Nephron progenitor cell (in vitro differentiated cells): ENCODE data around the gene MCM9.
A peak's percentile ranks its signal among the peaks of the same experiment; 100 is the strongest.

ENCODE experiments used
- DNase-seq: peaks from one replicate; pipeline ENCODE4 v3.0.0; 2021
- H3K27ac Mint-ChIP-seq: 2 replicates; pipeline ENCODE4 v1.8.0; 2021; ENCODE audit warnings: mild to moderate bottlenecking, moderate library complexity, mixed read lengths
- H3K27me3 Mint-ChIP-seq: 2 replicates; pipeline ENCODE4 v1.8.0; 2021; ENCODE audit warnings: mild to moderate bottlenecking, low read depth, mixed read lengths; ENCODE audit not compliant: poor library complexity
- H3K36me3 Mint-ChIP-seq: 2 replicates; pipeline ENCODE4 v1.8.0; 2021; ENCODE audit warnings: low read depth, mixed read lengths
- H3K4me1 Mint-ChIP-seq: 2 replicates; pipeline ENCODE4 v1.8.0; 2021; ENCODE audit warnings: mixed read lengths
- H3K4me3 Mint-ChIP-seq: 2 replicates; pipeline ENCODE4 v1.8.0; 2021; ENCODE audit warnings: mild to moderate bottlenecking, moderate library complexity, mixed read lengths
- H3K9me3 Mint-ChIP-seq: 2 replicates; pipeline ENCODE4 v1.8.0; 2021; ENCODE audit warnings: mild to moderate bottlenecking, moderate library complexity, mixed read lengths
- CTCF ChIP-seq: fragments of 200-600 bp; sonication (generic); IDR thresholded peaks from 2 replicates; pipeline ENCODE4 v1.5.0; 2021; ENCODE audit warnings: antibody characterized with exemption

Gene MCM9

GRCh38 chr6:118895859-118896258 lies 39.1 kb downstream of the MCM9 start:
- Mint-ChIP-seq H3K27ac (no peak overlapping the region), H3K36me3 (peaks cover 28% of the 10 kb centered on the region), H3K27me3 (peaks cover 10% of the 10 kb centered on the region), H3K4me3 (peak overlapping the region; percentile 90), H3K4me1 (peaks cover 55% of the 10 kb centered on the region), H3K9me3 (no peaks in the 10 kb centered on the region)
- TF ChIP-seq CTCF = no peak
- DNase-seq = no peak

GRCh38 chr6:118895261-118895560 lies 39.7 kb downstream of the MCM9 start:
- peak overlapping the region; percentile 85 for H3K27ac Mint-ChIP-seq
- peaks cover 54% of the 10 kb centered on the region for H3K4me1 Mint-ChIP-seq
- H3K36me3 Mint-ChIP-seq = peaks cover 21% of the 10 kb centered on the region
- no peak for TF ChIP-seq CTCF
- DNase-seq = no peak
- no peaks in the 10 kb centered on the region for H3K9me3 Mint-ChIP-seq
- peaks cover 10% of the 10 kb centered on the region for H3K27me3 Mint-ChIP-seq
- H3K4me3 Mint-ChIP-seq = peak overlapping the region; percentile 90

- H3K27ac Mint-ChIP-seq = peak overlapping the region; percentile 100
- peaks cover 17% of the 10 kb centered on the region for H3K36me3 Mint-ChIP-seq
- peaks cover 10% of the 10 kb centered on the region for H3K27me3 Mint-ChIP-seq
- peak overlapping the region; percentile 94 for H3K4me3 Mint-ChIP-seq
- no peaks in the 10 kb centered on the region for H3K9me3 Mint-ChIP-seq
- peak; percentile 77 for DNase-seq
- peaks cover 49% of the 10 kb centered on the region for H3K4me1 Mint-ChIP-seq
- no peak for TF ChIP-seq CTCF
Measured at GRCh38 chr6:118894425-118895260, 40.3 kb downstream of the MCM9 start.

- DNase-seq = peak; percentile 95
- peak; percentile 7 for TF ChIP-seq CTCF
- peaks cover 10% of the 10 kb centered on the region for H3K27me3 Mint-ChIP-seq
- peak within 1 kb of the TSS; percentile 100 for H3K27ac Mint-ChIP-seq
- no peaks in the 10 kb centered on the region for H3K9me3 Mint-ChIP-seq
- peaks cover 16% of the 10 kb centered on the region for H3K36me3 Mint-ChIP-seq
- H3K4me3 Mint-ChIP-seq = peak within 1 kb of the TSS; percentile 94
- peaks cover 43% of the 10 kb centered on the region for H3K4me1 Mint-ChIP-seq
Measured at GRCh38 chr6:118893807-118894424, 41.0 kb downstream of the MCM9 start, which contains the start of gene ASF1A. Gene ASF1A, plus strand, starts transcription at chr6:118894152. Its CDS starts 262 bp downstream, at chr6:118894414.

GRCh38 chr6:118893064-118893806 lies 41.7 kb downstream of the MCM9 start:
- Mint-ChIP-seq H3K4me1 (peaks cover 38% of the 10 kb centered on the region), H3K27me3 (peaks cover 6% of the 10 kb centered on the region), H3K9me3 (no peaks in the 10 kb centered on the region), H3K36me3 (peaks cover 17% of the 10 kb centered on the region), H3K4me3 (peak overlapping the region; percentile 94), H3K27ac (peak overlapping the region; percentile 59)
- TF ChIP-seq CTCF = no peak
- peak; percentile 20 for DNase-seq
